ENCODE results near the gene ERBB4. TPM values are rescaled to one million over a fixed set of nuclear protein-coding genes. Genes with fewer than 3 reads are reported as not detected.

ERBB4 gene
- total RNA-seq, 4 donors from 2014 or later = 0.16 to 12.7 (median 0.27) TPM; not detected in 1

DNA sequence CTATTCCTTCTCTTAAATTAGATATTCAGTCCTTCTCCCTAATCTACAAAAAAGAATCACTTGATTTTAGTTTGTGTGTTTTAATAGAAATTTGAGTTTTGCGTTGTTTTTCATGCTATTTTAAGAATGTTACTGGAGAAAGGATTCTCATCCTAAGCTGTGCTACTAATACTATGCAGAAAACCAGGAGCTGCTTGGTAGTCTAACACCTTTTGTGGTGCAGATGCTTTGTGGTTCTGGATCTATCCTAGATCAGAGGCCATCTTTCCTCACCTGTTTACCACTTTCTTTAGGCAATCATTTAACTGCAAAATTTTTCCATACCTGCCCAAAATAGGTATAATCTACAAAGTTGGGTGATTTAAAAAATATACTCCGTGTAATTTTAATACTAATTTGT, 1158.6 kb downstream of the ERBB4 start:
- intact Hi-C loops (cut with DNase I; ENCODE audit: low total_unique reads) = no loop called here
- no peaks in the 10 kb centered on the region for H3K4me1 ChIP-seq

DNA sequence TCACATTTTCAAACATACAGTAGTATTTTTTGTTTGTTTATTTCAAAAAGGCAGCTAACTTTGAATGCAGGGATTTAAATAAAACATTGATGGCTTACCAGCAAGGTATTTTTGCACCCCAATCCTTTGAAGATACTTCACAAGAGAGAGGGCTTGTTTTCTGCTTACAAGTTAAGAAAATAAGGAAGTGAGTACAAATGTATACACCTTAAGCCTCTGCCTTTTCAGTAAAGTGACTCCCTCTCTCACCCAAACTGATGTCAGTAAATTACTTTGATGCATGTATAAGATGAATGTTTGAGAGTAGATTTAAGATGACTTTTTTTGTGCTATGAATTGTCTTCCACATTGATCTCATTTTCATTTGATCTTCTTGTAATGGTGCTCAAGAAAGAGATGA, 1162.2 kb downstream of the ERBB4 start:
- TF ChIP-seq EP300 (IDR thresholded peaks at IDR 0.05; ENCODE audit: low read depth) (no peak), POLR2AphosphoS5 (IDR thresholded peaks at IDR 0.05) (no peak), CTCF (IDR thresholded peaks at IDR 0.05) (no peak), POLR2A (IDR thresholded peaks at IDR 0.05) (no peak)
- in situ Hi-C loops (cut with MboI; ENCODE audit: low pct_ligation_motif_present in 1 of 4, low pct_unique_long_range_greater_than_20kb in 1 of 4, low sequenced_read_pairs in 3 of 4) = no loop called here
- no peak overlapping the region for H3K4me3 ChIP-seq
- H3K9me3 ChIP-seq = no peaks in the 10 kb centered on the region
- H3K27ac ChIP-seq = no peak overlapping the region
- DNase-seq = no peak
- intact Hi-C loops (cut with DNase I; ENCODE audit: low total_unique reads) = no loop called here
- no peaks in the 10 kb centered on the region for H3K36me3 ChIP-seq
- H3K4me1 ChIP-seq = no peaks in the 10 kb centered on the region
- no peaks in the 10 kb centered on the region for H3K27me3 ChIP-seq

More for the DNA sequence above, 1158.6 kb downstream of the ERBB4 start:
- no peak overlapping the region for H3K4me3 ChIP-seq
- TF ChIP-seq CTCF (IDR thresholded peaks at IDR 0.05) (no peak), EP300 (IDR thresholded peaks at IDR 0.05; ENCODE audit: low read depth) (no peak), POLR2A (IDR thresholded peaks at IDR 0.05) (no peak), POLR2AphosphoS5 (IDR thresholded peaks at IDR 0.05) (no peak)
- no peak for DNase-seq
- H3K36me3 ChIP-seq = no peaks in the 10 kb centered on the region
- no peaks in the 10 kb centered on the region for H3K9me3 ChIP-seq
- no peak overlapping the region for H3K27ac ChIP-seq
- in situ Hi-C loops (cut with MboI; ENCODE audit: low pct_ligation_motif_present in 1 of 4, low pct_unique_long_range_greater_than_20kb in 1 of 4, low sequenced_read_pairs in 3 of 4) = no loop called here
- no peaks in the 10 kb centered on the region for H3K27me3 ChIP-seq
- 80 to 85% methylated on average over 2 of the region's 2 CpGs for WGBS, 2 donors (ENCODE audit: low coverage in 1 of 2)

GRCh38 chr2:211373203-211373602, 1165.4 kb downstream of the ERBB4 start:
- no peak overlapping the region for H3K27ac ChIP-seq
- intact Hi-C loops (cut with DNase I; ENCODE audit: low total_unique reads) = no loop called here
- H3K9me3 ChIP-seq = no peaks in the 10 kb centered on the region
- no peak for DNase-seq
- no peaks in the 10 kb centered on the region for H3K36me3 ChIP-seq
- H3K4me1 ChIP-seq = no peaks in the 10 kb centered on the region
- peak in 1 of 3 donors; percentile 33 for TF ChIP-seq POLR2AphosphoS5 (IDR thresholded peaks at IDR 0.05)
- TF ChIP-seq EP300 (IDR thresholded peaks at IDR 0.05; ENCODE audit: low read depth) = no peak
- no peaks in the 10 kb centered on the region for H3K27me3 ChIP-seq
- in situ Hi-C loops (cut with MboI; ENCODE audit: low pct_ligation_motif_present in 1 of 4, low pct_unique_long_range_greater_than_20kb in 1 of 4, low sequenced_read_pairs in 3 of 4) = no loop called here
- 23 to 43% methylated on average over 2 of the region's 2 CpGs for WGBS, 2 donors (ENCODE audit: low coverage in 1 of 2)
- H3K4me3 ChIP-seq = no peak overlapping the region

DNA sequence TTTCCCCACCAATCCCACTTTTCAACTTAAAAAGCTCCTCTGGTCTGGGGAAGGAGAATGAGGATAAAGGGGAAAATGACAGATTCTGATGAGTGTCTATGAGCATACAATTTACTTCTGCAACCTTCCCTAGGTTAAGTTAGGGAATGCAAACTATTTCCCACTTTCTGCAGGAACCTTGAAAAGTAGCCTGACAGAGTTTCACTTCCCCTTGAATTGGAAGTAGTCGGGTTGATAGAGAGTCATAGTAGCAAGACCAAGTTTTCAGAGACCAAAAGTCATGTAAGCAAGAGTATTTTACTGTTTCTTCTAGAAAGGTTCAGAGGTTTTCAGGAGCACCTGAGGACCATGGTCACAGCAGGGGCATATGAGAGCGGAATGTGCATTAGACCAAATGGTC, 1167.1 kb downstream of the ERBB4 start:
- Histone ChIP-seq H3K27me3 (no peaks in the 10 kb centered on the region), H3K4me1 (no peaks in the 10 kb centered on the region), H3K4me3 (no peak overlapping the region), H3K27ac (no peak overlapping the region), H3K36me3 (no peaks in the 10 kb centered on the region), H3K9me3 (no peaks in the 10 kb centered on the region)
- WGBS, 2 donors (ENCODE audit: low coverage in 1 of 2) = 73 to 80% methylated on average over 2 of the region's 2 CpGs
- TF ChIP-seq EP300 (IDR thresholded peaks at IDR 0.05; ENCODE audit: low read depth) (no peak), CTCF (IDR thresholded peaks at IDR 0.05) (no peak), POLR2AphosphoS5 (IDR thresholded peaks at IDR 0.05) (no peak), POLR2A (IDR thresholded peaks at IDR 0.05) (no peak)
- in situ Hi-C loops (cut with MboI; ENCODE audit: low pct_ligation_motif_present in 1 of 4, low pct_unique_long_range_greater_than_20kb in 1 of 4, low sequenced_read_pairs in 3 of 4) = no loop called here
- DNase-seq = no peak
- intact Hi-C loops (cut with DNase I; ENCODE audit: low total_unique reads) = no loop called here

DNA sequence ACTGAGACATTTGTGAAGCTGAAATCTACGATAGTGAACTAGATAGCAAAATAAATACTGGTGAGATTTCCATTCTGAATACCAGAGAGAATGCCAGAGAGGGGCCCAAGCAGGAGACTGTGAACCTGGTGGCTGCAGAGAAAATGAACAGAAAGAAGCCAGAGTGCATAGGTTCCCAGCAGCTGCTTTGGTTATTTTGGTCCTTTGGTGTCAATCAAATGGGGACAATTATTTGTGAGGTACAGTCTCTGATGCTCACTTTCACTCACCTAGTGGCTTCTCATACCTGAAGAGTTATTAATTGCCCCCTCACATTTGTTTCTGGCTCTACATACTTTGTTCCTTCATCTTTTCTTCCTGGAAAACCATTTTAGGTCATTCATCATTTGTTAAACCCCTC, 1170.1 kb downstream of the ERBB4 start:
- WGBS, 2 donors (ENCODE audit: low coverage in 1 of 2) = 60 to 71% methylated on average over 1 of the region's 1 CpG
- intact Hi-C loops (cut with DNase I; ENCODE audit: low total_unique reads) = no loop called here
- Histone ChIP-seq H3K4me3 (no peak overlapping the region), H3K36me3 (no peaks in the 10 kb centered on the region), H3K4me1 (no peaks in the 10 kb centered on the region), H3K27ac (no peak overlapping the region), H3K9me3 (no peaks in the 10 kb centered on the region), H3K27me3 (no peaks in the 10 kb centered on the region)
- no peak for DNase-seq
- TF ChIP-seq CTCF (IDR thresholded peaks at IDR 0.05) = no peak
- TF ChIP-seq POLR2AphosphoS5 (IDR thresholded peaks at IDR 0.05) = no peak
- TF ChIP-seq POLR2A (IDR thresholded peaks at IDR 0.05) = no peak
- TF ChIP-seq EP300 (IDR thresholded peaks at IDR 0.05; ENCODE audit: low read depth) = no peak
- in situ Hi-C loops (cut with MboI; ENCODE audit: low pct_ligation_motif_present in 1 of 4, low pct_unique_long_range_greater_than_20kb in 1 of 4, low sequenced_read_pairs in 3 of 4) = no loop called here

Data from transverse colon (tissue), 4 donors.